Aorta (tissue), 5 donors: ENCODE results near the gene ULK3. TPM values are rescaled to one million over a fixed set of nuclear protein-coding genes. Genes with fewer than 3 reads are reported as not detected.

Experiments
- ATAC-seq: fragments of 200-7000 bp; cut with Tn5 transposase; one replicate; pipeline ENCODE4 v1.9.1; 2022; ENCODE audit warnings: moderate library complexity; ENCODE audit not compliant: low FRiP score
- DNase-seq, 2 donors: peaks; one replicate each; pipeline ENCODE4 v3.0.0-alpha.2; 2020
- H3K27ac ChIP-seq, 2 donors: one replicate each; pipeline ENCODE4 v1.5.1; 2013; ENCODE audit warnings: low read length in 2 of 2, mild to moderate bottlenecking in 2 of 2, moderate library complexity in 2 of 2, control low read depth in 1 of 2, inconsistent platforms in 1 of 2, low read depth in 1 of 2
- H3K27me3 ChIP-seq, 2 donors: one replicate each; pipeline ENCODE4 v1.6.1; 2013; ENCODE audit warnings: control low read depth in 1 of 2, low read length in 1 of 2, mild to moderate bottlenecking in 1 of 2, moderate library complexity in 1 of 2; ENCODE audit not compliant: insufficient read depth in 2 of 2, control insufficient read depth in 1 of 2
- H3K36me3 ChIP-seq, 2 donors: one replicate each; pipeline ENCODE4 v1.6.1; 2013; ENCODE audit warnings: control low read depth in 1 of 2, low read length in 1 of 2, mild to moderate bottlenecking in 1 of 2; ENCODE audit not compliant: insufficient read depth in 2 of 2, control insufficient read depth in 1 of 2
- H3K4me1 ChIP-seq, 2 donors: one replicate each; pipeline ENCODE4 v1.6.1; 2013; ENCODE audit warnings: low read length in 2 of 2, control low read depth in 1 of 2, mild to moderate bottlenecking in 1 of 2, moderate library complexity in 1 of 2; ENCODE audit not compliant: insufficient read depth in 2 of 2, control insufficient read depth in 1 of 2
- H3K4me3 ChIP-seq, 2 donors: one replicate each; pipeline ENCODE4 v1.5.1; 2013; ENCODE audit warnings: low read length in 2 of 2, control low read depth in 1 of 2, mild to moderate bottlenecking in 1 of 2
- H3K9me3 ChIP-seq: one replicate; pipeline ENCODE4 v1.6.1; 2013; ENCODE audit warnings: mild to moderate bottlenecking, low read length; ENCODE audit not compliant: control insufficient read depth
- WGBS, 2 donors: extraction: QIAGEN DNeasy Blood & Tissue Kit; methylation state at CpG; one replicate each; pipeline ENCODE4 v1.1.7; 2013; 5-methylcytosine and 5-hydroxymethylcytosine counted together
- intact Hi-C, 2 donors: fragments of 100-400 bp; cut with DNase I; formaldehyde crosslinking; loops; one replicate each; pipeline versions ENCODE4 v1.14.2 to v1.15.0; 2022
- polyA plus RNA-seq, 2 donors: library from polyadenylated mRNA; stranded (reverse); fragments of 200-250 nt; gene quantifications; one replicate each; pipeline ENCODE4 v1.2.3, GENCODE V29; 2013
- total RNA-seq, 2 donors: library from RNA; stranded (reverse); fragmentation: NEBNext Ultra II Directional; extraction: Animal tissue kit (Norgen Biotek cat#: 25700); gene quantifications; one replicate each; pipeline ENCODE4 v1.2.1, GENCODE V29; 2021
- donor health status: healthy with polysubstance abuse.
- donor health status: Bipolar disorder and iron deficiency.
- donor health status: DM: no; HTN: no; CAD: no.
- donor health status: DM: no; HTN: no; CAD: no.
- donor health status: DM: yes; HTN: yes; CAD: no.

ULK3 gene
- total and polyA plus RNA-seq, 4 donors: 17.7 to 43.6 (median 25.5) TPM

GRCh38 chr15:74826364-74826819 lies 16.6 kb downstream of the ULK3 start, which contains the start of gene CPLX3:
TSS of gene CPLX3 (plus strand) at chr15:74826627. CDS start at chr15:74826704, 77 bp downstream.
- ATAC-seq (peak; percentile 31), DNase-seq (peak in 1 of 2 donors; percentile 84)
- H3K4me1 ChIP-seq: no peaks in the 10 kb centered on the region
- H3K27ac ChIP-seq: no peak within 1 kb of the TSS
- no peaks in the 10 kb centered on the region for H3K9me3 ChIP-seq
- H3K27me3 ChIP-seq: no peaks in the 10 kb centered on the region
- intact Hi-C loops: no loop called here
- no peak within 1 kb of the TSS for H3K4me3 ChIP-seq
- 3% methylated on average over 25 to 44 of the region's 44 CpGs for WGBS, 2 donors
- H3K36me3 ChIP-seq: no peaks in the 10 kb centered on the region

GRCh38 chr15:74825866-74826265 lies 17.1 kb downstream of the ULK3 start:
- no peak overlapping the region for H3K27ac ChIP-seq
- WGBS, 2 donors: 49 to 50% methylated on average over 9 to 10 of the region's 10 CpGs
- no peak for ATAC-seq
- intact Hi-C loops: no loop called here
- no peaks in the 10 kb centered on the region for H3K36me3 ChIP-seq
- H3K4me3 ChIP-seq: no peak overlapping the region
- no peaks in the 10 kb centered on the region for H3K27me3 ChIP-seq
- no peak for DNase-seq
- H3K4me1 ChIP-seq: no peaks in the 10 kb centered on the region
- H3K9me3 ChIP-seq: no peaks in the 10 kb centered on the region

DNA sequence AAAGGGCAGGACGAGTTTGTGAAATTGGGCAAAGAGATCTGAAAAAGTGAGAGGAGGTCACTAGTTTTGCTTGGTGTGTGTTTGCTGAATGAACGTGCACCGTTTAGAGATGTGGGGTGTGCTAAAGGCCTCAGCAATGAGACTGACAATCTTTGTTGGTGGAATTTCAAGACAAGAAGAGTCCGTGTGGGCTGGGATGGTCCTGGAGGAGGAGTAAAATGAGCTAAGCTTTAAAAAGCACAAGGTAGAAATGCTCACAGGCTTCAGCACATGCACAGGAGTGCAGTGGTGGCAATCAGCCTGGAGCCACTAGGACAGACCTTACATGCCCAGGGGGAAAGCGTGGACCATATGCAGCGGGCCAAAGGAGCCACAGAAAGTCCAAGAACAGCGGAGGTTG lies 18.0 kb downstream of the ULK3 start:
- no peaks in the 10 kb centered on the region for H3K4me1 ChIP-seq
- H3K36me3 ChIP-seq: no peaks in the 10 kb centered on the region
- intact Hi-C loops: no loop called here
- DNase-seq (no peak), ATAC-seq (no peak)
- no peak overlapping the region for H3K4me3 ChIP-seq
- no peaks in the 10 kb centered on the region for H3K9me3 ChIP-seq
- H3K27me3 ChIP-seq: no peaks in the 10 kb centered on the region
- 72 to 75% methylated on average over 7 of the region's 7 CpGs for WGBS, 2 donors
- H3K27ac ChIP-seq: no peak overlapping the region

GRCh38 chr15:74823324-74823723 lies 19.6 kb downstream of the ULK3 start:
- ATAC-seq (no peak), DNase-seq (no peak)
- no peak overlapping the region for H3K4me3 ChIP-seq
- intact Hi-C loops: no loop called here
- H3K4me1 ChIP-seq: no peaks in the 10 kb centered on the region
- 70 to 72% methylated on average over 4 to 6 of the region's 6 CpGs for WGBS, 2 donors
- no peaks in the 10 kb centered on the region for H3K36me3 ChIP-seq
- H3K27ac ChIP-seq: no peak overlapping the region
- no peaks in the 10 kb centered on the region for H3K9me3 ChIP-seq
- H3K27me3 ChIP-seq: no peaks in the 10 kb centered on the region

DNA sequence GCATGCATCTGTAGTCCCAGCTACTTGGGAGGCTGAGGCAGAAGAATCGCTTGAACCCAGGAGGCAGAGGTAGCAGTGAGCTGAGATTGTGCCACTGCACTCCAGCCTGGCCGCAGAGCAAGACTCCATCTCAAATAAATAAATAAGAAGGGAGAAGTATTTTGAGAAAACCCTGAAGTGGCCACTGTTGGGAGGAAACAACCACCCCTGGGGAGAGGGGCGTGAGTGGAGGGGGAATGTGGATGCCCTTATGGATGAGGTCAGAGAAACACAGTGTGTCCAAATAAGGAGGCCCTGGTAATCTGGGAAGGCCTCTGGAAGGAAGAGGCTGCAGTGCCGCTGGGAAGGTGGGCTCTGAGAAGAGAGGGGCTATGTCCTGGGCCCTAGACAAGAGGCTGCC lies 20.7 kb downstream of the ULK3 start:
- no peak for DNase-seq
- no peaks in the 10 kb centered on the region for H3K36me3 ChIP-seq
- 68 to 80% methylated on average over 4 of the region's 4 CpGs for WGBS, 2 donors
- H3K27me3 ChIP-seq: no peaks in the 10 kb centered on the region
- no peak overlapping the region for H3K4me3 ChIP-seq
- no peaks in the 10 kb centered on the region for H3K9me3 ChIP-seq
- ATAC-seq: no peak
- H3K4me1 ChIP-seq: no peaks in the 10 kb centered on the region
- no peak overlapping the region for H3K27ac ChIP-seq
- intact Hi-C loops: no loop called here

DNA sequence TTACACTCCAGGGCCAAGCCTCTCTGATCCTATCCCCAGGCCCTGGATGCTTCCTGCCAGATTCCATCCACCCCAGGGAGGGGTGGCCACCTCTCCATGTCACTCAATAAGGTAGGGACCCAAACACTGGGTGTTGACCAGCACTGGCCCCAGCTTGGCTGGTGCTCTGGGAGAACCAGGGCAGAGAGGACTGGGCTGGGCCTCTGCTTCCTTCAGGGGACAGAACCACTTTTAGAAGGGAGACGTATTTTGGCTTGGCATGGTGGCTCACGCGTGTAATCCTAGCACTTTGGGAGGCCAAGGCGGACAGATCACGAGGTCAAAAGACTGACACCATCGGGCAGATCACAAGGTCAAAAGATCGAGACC lies 21.2 kb downstream of the ULK3 start:
- no peaks in the 10 kb centered on the region for H3K9me3 ChIP-seq
- DNase-seq (no peak), ATAC-seq (no peak)
- H3K36me3 ChIP-seq: no peaks in the 10 kb centered on the region
- H3K4me3 ChIP-seq: no peak overlapping the region
- no peaks in the 10 kb centered on the region for H3K4me1 ChIP-seq
- H3K27ac ChIP-seq: no peak overlapping the region
- H3K27me3 ChIP-seq: no peaks in the 10 kb centered on the region
- WGBS, 2 donors: 79 to 86% methylated on average over 7 of the region's 7 CpGs
- intact Hi-C loops: no loop called here

DNA sequence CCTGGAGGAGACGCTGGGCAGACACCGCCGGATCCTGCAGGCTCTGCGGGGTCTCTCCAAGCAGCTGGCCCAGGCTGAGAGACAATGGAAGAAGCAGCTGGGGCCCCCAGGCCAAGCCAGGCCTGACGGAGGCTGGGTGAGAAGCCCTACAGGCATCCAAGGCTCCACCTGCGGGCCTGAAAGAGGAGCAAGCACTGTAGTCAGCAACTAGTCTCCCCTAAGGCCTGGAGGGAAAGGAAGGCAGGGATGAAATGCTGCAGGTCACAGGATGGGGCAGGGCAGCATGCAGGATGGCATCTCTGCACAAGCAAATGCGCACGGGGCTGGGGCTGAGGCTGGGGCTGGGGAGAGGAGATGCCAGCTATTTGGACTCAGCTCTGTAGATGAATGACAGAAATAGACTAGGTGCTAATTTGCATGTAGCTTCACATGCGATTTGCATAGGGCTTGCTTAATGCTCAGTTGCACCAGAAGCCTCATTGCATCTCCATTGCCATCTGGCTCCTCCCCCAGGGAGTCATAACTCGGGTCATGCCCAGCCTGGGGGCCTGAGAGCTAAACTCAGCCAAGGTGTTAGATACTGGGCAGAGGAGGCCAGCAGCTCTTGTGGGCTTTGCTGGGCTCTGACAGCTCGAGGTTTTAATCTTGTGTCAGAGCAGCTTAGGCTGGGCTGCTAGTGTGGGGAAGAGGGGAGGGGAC lies 21.7 kb downstream of the ULK3 start:
- WGBS, 2 donors: 56% methylated on average over 11 of the region's 11 CpGs
- intact Hi-C loops: no loop called here
- DNase-seq: no peak
- Histone ChIP-seq H3K4me3 (no peak overlapping the region), H3K9me3 (no peaks in the 10 kb centered on the region), H3K36me3 (no peaks in the 10 kb centered on the region), H3K27me3 (no peaks in the 10 kb centered on the region), H3K27ac (no peak overlapping the region), H3K4me1 (no peaks in the 10 kb centered on the region)
- no peak for ATAC-seq

- H3K27ac ChIP-seq: no peak overlapping the region
- no peak overlapping the region for H3K4me3 ChIP-seq
- H3K27me3 ChIP-seq: no peaks in the 10 kb centered on the region
- ATAC-seq (no peak), DNase-seq (no peak)
- no peaks in the 10 kb centered on the region for H3K36me3 ChIP-seq
- H3K9me3 ChIP-seq: no peaks in the 10 kb centered on the region
- intact Hi-C loops: no loop called here
- 90 to 92% methylated on average over 5 of the region's 5 CpGs for WGBS, 2 donors
- H3K4me1 ChIP-seq: no peaks in the 10 kb centered on the region
Measured at GRCh38 chr15:74820056-74820455, 22.9 kb downstream of the ULK3 start.

DNA sequence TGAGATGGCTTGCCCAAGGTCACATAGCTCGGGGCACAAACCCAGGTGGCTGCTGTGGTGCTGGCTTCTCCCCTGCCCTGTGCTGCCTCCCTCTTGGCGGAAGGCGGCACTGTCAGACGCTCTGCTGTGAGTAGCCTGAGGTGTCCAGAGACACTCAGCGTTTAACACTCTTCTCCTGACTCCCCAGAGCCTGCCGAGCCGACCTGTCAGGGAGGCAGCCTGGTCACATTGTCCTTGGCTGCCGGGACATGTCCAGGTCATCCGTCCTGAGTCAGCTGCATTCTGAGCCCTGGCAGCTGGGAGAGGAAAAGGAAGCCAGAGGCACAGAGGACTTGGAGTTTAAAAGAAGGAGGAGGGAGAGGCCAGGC lies 25.6 kb downstream of the ULK3 start:
- no peaks in the 10 kb centered on the region for H3K27me3 ChIP-seq
- no peak for DNase-seq
- WGBS, 2 donors: 29 to 35% methylated on average over 9 of the region's 9 CpGs
- H3K27ac ChIP-seq: no peak overlapping the region
- ATAC-seq: no peak
- no peaks in the 10 kb centered on the region for H3K4me1 ChIP-seq
- H3K9me3 ChIP-seq: no peaks in the 10 kb centered on the region
- no peaks in the 10 kb centered on the region for H3K36me3 ChIP-seq
- H3K4me3 ChIP-seq: no peak overlapping the region
- intact Hi-C loops: no loop called here
